ENCODE measurements around the gene DDAH1.

The DDAH1 gene

GRCh38 chr1:85374160-85374559 lies 90.8 kb downstream of the DDAH1 start:
- 0 out of 2 replicates have a peak, but pooled peaks cover 4% of the 10 kb centered on the region for H3K4me1 ChIP-seq (ENCODE audit: low read length)
- no peaks in the 10 kb centered on the region for H3K9me3 ChIP-seq (ENCODE audit: insufficient read depth, low read length)
- H3K79me2 ChIP-seq (ENCODE audit: low read length), result no peaks in the 10 kb centered on the region
- no peaks in the 10 kb centered on the region for H3K36me3 ChIP-seq (replicated peaks; ENCODE audit: low read depth, low read length)
- no peak overlapping the region for H3K9ac ChIP-seq (ENCODE audit: low read length)
- H2AFZ ChIP-seq (ENCODE audit: low read depth, low read length), result no peak overlapping the region
- H3K27me3 ChIP-seq (ENCODE audit: low read depth, low read length), result no peaks in the 10 kb centered on the region
- H3K4me3 ChIP-seq (ENCODE audit: low read length), result no peak overlapping the region
- no peak for TF ChIP-seq EZH2phosphoT487 (IDR thresholded peaks at IDR 0.05; ENCODE audit: low read depth)
- TF ChIP-seq, protein P1, sequence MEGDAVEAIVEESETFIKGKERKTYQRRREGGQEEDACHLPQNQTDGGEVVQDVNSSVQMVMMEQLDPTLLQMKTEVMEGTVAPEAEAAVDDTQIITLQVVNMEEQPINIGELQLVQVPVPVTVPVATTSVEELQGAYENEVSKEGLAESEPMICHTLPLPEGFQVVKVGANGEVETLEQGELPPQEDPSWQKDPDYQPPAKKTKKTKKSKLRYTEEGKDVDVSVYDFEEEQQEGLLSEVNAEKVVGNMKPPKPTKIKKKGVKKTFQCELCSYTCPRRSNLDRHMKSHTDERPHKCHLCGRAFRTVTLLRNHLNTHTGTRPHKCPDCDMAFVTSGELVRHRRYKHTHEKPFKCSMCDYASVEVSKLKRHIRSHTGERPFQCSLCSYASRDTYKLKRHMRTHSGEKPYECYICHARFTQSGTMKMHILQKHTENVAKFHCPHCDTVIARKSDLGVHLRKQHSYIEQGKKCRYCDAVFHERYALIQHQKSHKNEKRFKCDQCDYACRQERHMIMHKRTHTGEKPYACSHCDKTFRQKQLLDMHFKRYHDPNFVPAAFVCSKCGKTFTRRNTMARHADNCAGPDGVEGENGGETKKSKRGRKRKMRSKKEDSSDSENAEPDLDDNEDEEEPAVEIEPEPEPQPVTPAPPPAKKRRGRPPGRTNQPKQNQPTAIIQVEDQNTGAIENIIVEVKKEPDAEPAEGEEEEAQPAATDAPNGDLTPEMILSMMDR (IDR thresholded peaks at IDR 0.05; ENCODE audit: low read depth, low read length), result no peak
- H4K20me1 ChIP-seq (ENCODE audit: insufficient read depth, low read length), result no peaks in the 10 kb centered on the region
- no peak overlapping the region for H3K27ac ChIP-seq (ENCODE audit: low read length)
- no peak overlapping the region for H3K4me2 ChIP-seq (ENCODE audit: low read length)

DNA sequence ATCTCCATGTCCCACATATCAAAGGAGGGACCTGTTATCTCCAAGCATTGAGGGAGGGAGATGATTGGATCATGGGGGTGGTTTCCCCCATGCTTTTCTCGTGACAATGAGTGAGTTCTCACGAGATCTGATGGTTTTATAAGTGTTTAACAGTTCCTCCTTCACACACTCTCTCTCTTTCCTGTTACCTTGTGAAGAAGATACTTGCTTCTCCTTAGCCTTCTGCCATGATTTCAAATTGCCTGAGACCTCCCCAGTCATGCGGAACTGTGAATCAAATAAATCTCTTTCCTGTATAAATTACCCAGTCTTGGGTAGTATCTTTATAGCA lies 91.6 kb downstream of the DDAH1 start:
- no peak overlapping the region for H3K4me2 ChIP-seq (ENCODE audit: low read length)
- no peaks in the 10 kb centered on the region for H3K27me3 ChIP-seq (ENCODE audit: low read depth, low read length)
- no peak overlapping the region for H3K4me3 ChIP-seq (ENCODE audit: low read length)
- H3K36me3 ChIP-seq (replicated peaks; ENCODE audit: low read depth, low read length), result no peaks in the 10 kb centered on the region
- H2AFZ ChIP-seq (ENCODE audit: low read depth, low read length), result no peak overlapping the region
- TF ChIP-seq EZH2phosphoT487 (IDR thresholded peaks at IDR 0.05; ENCODE audit: low read depth), result no peak
- TF ChIP-seq, protein P1 (IDR thresholded peaks at IDR 0.05; ENCODE audit: low read depth, low read length), result no peak
- 0 out of 2 replicates have a peak, but pooled peaks cover 4% of the 10 kb centered on the region for H3K4me1 ChIP-seq (ENCODE audit: low read length)
- no peaks in the 10 kb centered on the region for H3K9me3 ChIP-seq (ENCODE audit: insufficient read depth, low read length)
- no peaks in the 10 kb centered on the region for H4K20me1 ChIP-seq (ENCODE audit: insufficient read depth, low read length)
- H3K9ac ChIP-seq (ENCODE audit: low read length), result no peak overlapping the region
- H3K79me2 ChIP-seq (ENCODE audit: low read length), result no peaks in the 10 kb centered on the region
- H3K27ac ChIP-seq (ENCODE audit: low read length), result no peak overlapping the region

DNA sequence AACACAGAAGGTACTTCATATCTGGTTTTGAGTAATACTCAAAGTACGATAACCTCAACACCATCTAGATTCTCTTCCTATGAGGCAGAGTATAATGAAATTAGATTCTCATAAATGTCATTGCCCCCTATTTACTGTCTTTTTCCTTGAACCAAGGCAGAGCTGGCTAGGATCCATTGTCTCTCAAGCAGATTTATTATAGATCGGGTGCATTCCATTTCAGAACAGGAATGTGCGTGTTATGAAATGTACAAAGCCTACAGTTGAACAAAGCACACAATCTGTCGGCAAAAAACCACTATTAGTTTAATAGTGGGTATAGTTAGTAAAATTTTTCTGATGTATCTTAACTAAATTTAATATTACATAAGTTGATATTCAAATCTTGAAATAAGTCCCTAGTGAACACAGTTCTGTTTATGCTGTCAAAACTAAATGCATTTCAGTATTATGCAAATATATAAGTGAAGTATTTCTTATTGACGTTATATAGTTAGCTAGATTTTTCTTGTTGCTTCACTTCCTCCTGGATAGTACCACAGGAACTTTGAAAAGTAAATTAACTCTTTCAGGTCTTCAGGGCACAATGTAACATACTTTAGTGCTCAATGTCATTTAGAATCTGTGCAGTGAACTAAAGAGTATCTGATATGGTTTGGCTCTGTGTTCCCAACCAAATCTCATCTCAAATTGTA lies 92.1 kb downstream of the DDAH1 start:
- Histone ChIP-seq H3K79me2 (ENCODE audit: low read length) (no peaks in the 10 kb centered on the region), H3K4me2 (ENCODE audit: low read length) (no peak overlapping the region), H3K4me1 (ENCODE audit: low read length) (0 out of 2 replicates have a peak, but pooled peaks cover 4% of the 10 kb centered on the region), H2AFZ (ENCODE audit: low read depth, low read length) (no peak overlapping the region), H3K27me3 (ENCODE audit: low read depth, low read length) (no peaks in the 10 kb centered on the region), H3K4me3 (ENCODE audit: low read length) (no peak overlapping the region), H3K9me3 (ENCODE audit: insufficient read depth, low read length) (no peaks in the 10 kb centered on the region), H3K27ac (ENCODE audit: low read length) (no peak overlapping the region), H4K20me1 (ENCODE audit: insufficient read depth, low read length) (no peaks in the 10 kb centered on the region), H3K36me3 (replicated peaks; ENCODE audit: low read depth, low read length) (no peaks in the 10 kb centered on the region), H3K9ac (ENCODE audit: low read length) (no peak overlapping the region)
- TF ChIP-seq EZH2phosphoT487 (IDR thresholded peaks at IDR 0.05; ENCODE audit: low read depth), result no peak
- TF ChIP-seq, protein P1 (IDR thresholded peaks at IDR 0.05; ENCODE audit: low read depth, low read length), result no peak

DNA sequence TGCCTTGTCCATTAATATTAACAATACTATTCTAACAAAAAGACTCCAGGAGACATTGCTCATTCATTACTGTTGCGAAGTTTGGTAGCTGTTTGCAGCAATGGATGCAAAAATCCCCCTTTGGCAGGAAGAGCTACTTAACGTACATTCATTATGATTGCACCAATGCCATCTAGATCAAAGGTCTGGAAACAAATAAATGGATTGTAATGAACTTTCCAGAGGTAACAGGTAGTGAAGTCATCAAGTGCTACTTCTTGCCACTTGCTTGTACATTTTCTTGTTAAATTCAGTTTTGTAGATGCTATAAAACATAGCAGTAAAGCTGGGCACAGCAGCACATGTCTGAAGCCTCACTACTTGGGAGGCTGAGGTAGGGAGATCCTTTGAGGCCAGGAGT lies 93.9 kb downstream of the DDAH1 start:
- TF ChIP-seq EZH2phosphoT487 (IDR thresholded peaks at IDR 0.05; ENCODE audit: low read depth), result no peak
- TF ChIP-seq, protein P1 (IDR thresholded peaks at IDR 0.05; ENCODE audit: low read depth, low read length), result no peak
- Histone ChIP-seq H3K4me1 (ENCODE audit: low read length) (peaks cover 13% of the 10 kb centered on the region), H3K4me3 (ENCODE audit: low read length) (no peak overlapping the region), H3K36me3 (replicated peaks; ENCODE audit: low read depth, low read length) (no peaks in the 10 kb centered on the region), H3K27ac (ENCODE audit: low read length) (no peak overlapping the region), H3K4me2 (ENCODE audit: low read length) (no peak overlapping the region), H3K9ac (ENCODE audit: low read length) (no peak overlapping the region), H3K27me3 (ENCODE audit: low read depth, low read length) (no peaks in the 10 kb centered on the region), H2AFZ (ENCODE audit: low read depth, low read length) (no peak overlapping the region), H3K79me2 (ENCODE audit: low read length) (no peaks in the 10 kb centered on the region), H4K20me1 (ENCODE audit: insufficient read depth, low read length) (no peaks in the 10 kb centered on the region), H3K9me3 (ENCODE audit: insufficient read depth, low read length) (no peaks in the 10 kb centered on the region)
